Stimulated activated CD8-positive, alpha-beta memory T cell treated with anti-CD3 and anti-CD28 coated beads, Interleukin-4, amount 100 ng/mL, for 1 hour (primary cell): ENCODE measurements around the gene TAF3.
"Not testable (repeated sequence)": the region's sequence is repeated elsewhere in the genome, so short reads cannot be mapped to it uniquely, and the experiment has no call there.

Source experiments
- DNase-seq, 2 donors: peaks; one replicate each; pipeline ENCODE4 v3.0.0-alpha.2; 2020; ENCODE audit warnings: low read depth in 2 of 2, low spot score in 1 of 2

Gene TAF3

GRCh38 chr10:7968510-7969112, 150.3 kb downstream of the TAF3 start:
- DNase-seq: no peak

GRCh38 chr10:7969623-7970022, 151.3 kb downstream of the TAF3 start:
- no peak for DNase-seq

- no peak for DNase-seq
These were observed 153.6 kb downstream of the TAF3 start for GRCh38 chr10:7971949-7972348.

- no peak for DNase-seq
These were observed 154.1 kb downstream of the TAF3 start for GRCh38 chr10:7972367-7972766.

GRCh38 chr10:7980196-7980595, 161.9 kb downstream of the TAF3 start:
- no peak for DNase-seq

GRCh38 chr10:7982727-7983126, 164.4 kb downstream of the TAF3 start:
- no peak for DNase-seq

- no peak for DNase-seq
These were observed 166.0 kb downstream of the TAF3 start for GRCh38 chr10:7984325-7984724.

- DNase-seq: no peak
These were observed 166.6 kb downstream of the TAF3 start for GRCh38 chr10:7984896-7985295.

- DNase-seq: no peak
These were observed 168.5 kb downstream of the TAF3 start for GRCh38 chr10:7986851-7987250.

- DNase-seq: no peak
These were observed 170.7 kb downstream of the TAF3 start for GRCh38 chr10:7988989-7989388.

- no peak for DNase-seq
These were observed 180.5 kb downstream of the TAF3 start for GRCh38 chr10:7998831-7999230.

- no peak for DNase-seq
These were observed 186.2 kb downstream of the TAF3 start for GRCh38 chr10:8004469-8005000.

GRCh38 chr10:8006274-8006999, 188.1 kb downstream of the TAF3 start:
- no peak for DNase-seq

GRCh38 chr10:8009031-8009430, 190.7 kb downstream of the TAF3 start:
- no peak for DNase-seq

- no peak for DNase-seq
These were observed 194.7 kb downstream of the TAF3 start for GRCh38 chr10:8013006-8013405.

- DNase-seq: no peak
These were observed 195.3 kb downstream of the TAF3 start for GRCh38 chr10:8013619-8014018.

- no peak for DNase-seq
These were observed 196.3 kb downstream of the TAF3 start for GRCh38 chr10:8014649-8015048.

- no peak for DNase-seq
These were observed 199.0 kb downstream of the TAF3 start for GRCh38 chr10:8017277-8017676.

GRCh38 chr10:8023321-8023720, 205.0 kb downstream of the TAF3 start:
- DNase-seq: no peak

- DNase-seq: no peak
These were observed 205.5 kb downstream of the TAF3 start for GRCh38 chr10:8023851-8024250.

GRCh38 chr10:8026349-8027259, 208.3 kb downstream of the TAF3 start:
- no peak for DNase-seq

- DNase-seq: not testable (repeated sequence)
These were observed 212.9 kb downstream of the TAF3 start for GRCh38 chr10:8031211-8031610.
